ENCODE measurements around the gene MZT2A.
"Not testable (repeated sequence)": the region's sequence is repeated elsewhere in the genome, so short reads cannot be mapped to it uniquely, and the experiment has no call there.

- not testable (repeated sequence) for TF ChIP-seq POLR2AphosphoS5, POLR2A, EP300 (IDR thresholded peaks at IDR 0.05)
- TF ChIP-seq, protein P1, sequence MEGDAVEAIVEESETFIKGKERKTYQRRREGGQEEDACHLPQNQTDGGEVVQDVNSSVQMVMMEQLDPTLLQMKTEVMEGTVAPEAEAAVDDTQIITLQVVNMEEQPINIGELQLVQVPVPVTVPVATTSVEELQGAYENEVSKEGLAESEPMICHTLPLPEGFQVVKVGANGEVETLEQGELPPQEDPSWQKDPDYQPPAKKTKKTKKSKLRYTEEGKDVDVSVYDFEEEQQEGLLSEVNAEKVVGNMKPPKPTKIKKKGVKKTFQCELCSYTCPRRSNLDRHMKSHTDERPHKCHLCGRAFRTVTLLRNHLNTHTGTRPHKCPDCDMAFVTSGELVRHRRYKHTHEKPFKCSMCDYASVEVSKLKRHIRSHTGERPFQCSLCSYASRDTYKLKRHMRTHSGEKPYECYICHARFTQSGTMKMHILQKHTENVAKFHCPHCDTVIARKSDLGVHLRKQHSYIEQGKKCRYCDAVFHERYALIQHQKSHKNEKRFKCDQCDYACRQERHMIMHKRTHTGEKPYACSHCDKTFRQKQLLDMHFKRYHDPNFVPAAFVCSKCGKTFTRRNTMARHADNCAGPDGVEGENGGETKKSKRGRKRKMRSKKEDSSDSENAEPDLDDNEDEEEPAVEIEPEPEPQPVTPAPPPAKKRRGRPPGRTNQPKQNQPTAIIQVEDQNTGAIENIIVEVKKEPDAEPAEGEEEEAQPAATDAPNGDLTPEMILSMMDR (IDR thresholded peaks at IDR 0.05): not testable (repeated sequence)
These were observed 26.3 kb upstream of the MZT2A start for GRCh38 chr2:131518531-131518930.

Data from suprapubic skin (tissue), 4 donors.